HepG2 (cell line): ENCODE measurements around the gene CDKN1C. TPM values are rescaled to one million over a fixed set of nuclear protein-coding genes. Genes with fewer than 3 reads are reported as not detected.
A peak's percentile ranks its signal among the peaks of the same experiment; 100 is the strongest.

Source experiments
- ADNP ChIP-seq: sonication (generic); formaldehyde crosslinking; IDR thresholded peaks from 2 replicates; pipeline ENCODE4 v1.4.0; 2020; ENCODE audit warnings: missing genetic modification reagents
- ARNTL ChIP-seq: sonication (generic); formaldehyde crosslinking; IDR thresholded peaks from 2 replicates; pipeline ENCODE4 v1.4.0; 2020; ENCODE audit warnings: mild to moderate bottlenecking, missing genetic modification reagents
- ETV6 ChIP-seq: sonication (generic); formaldehyde crosslinking; conservative IDR thresholded peaks from 2 replicates; pipeline ENCODE4 v1.4.0; 2020; ENCODE audit warnings: missing genetic modification reagents
- FOSL2 ChIP-seq: sonication (generic); formaldehyde crosslinking; IDR thresholded peaks from 2 replicates; pipeline ENCODE4 v1.4.0; 2020; ENCODE audit warnings: missing genetic modification reagents
- NR2F1 ChIP-seq, 2 experiments: fragments of 450-650 bp in 1 of 2; formaldehyde crosslinking in 1 of 2; IDR thresholded peaks; 2 replicates each; pipeline versions ENCODE4 v1.5.0 to v1.6.1; 2016 to 2020; ENCODE audit warnings: mild to moderate bottlenecking in 1 of 2, missing compliant biosample characterization in 1 of 2, missing genetic modification reagents in 1 of 2, moderate library complexity in 1 of 2
- PHB2 ChIP-seq: fragments of 450-650 bp; IDR thresholded peaks from 2 replicates; pipeline ENCODE4 v1.6.1; 2018; ENCODE audit not compliant: partially characterized antibody
- SIN3B ChIP-seq: fragments of 150-350 bp; IDR thresholded peaks from 2 replicates; pipeline ENCODE4 v1.6.1; 2014; ENCODE audit warnings: low read length
- SOX6 ChIP-seq, 2 experiments: fragments of 450-650 bp in 1 of 2; sonication (generic) in 1 of 2; formaldehyde crosslinking in 1 of 2; IDR thresholded peaks; 2 replicates each; pipeline versions ENCODE4 v1.4.0 to v1.6.1; 2017 to 2020; ENCODE audit warnings: antibody characterized with exemption in 1 of 2, mild to moderate bottlenecking in 1 of 2, missing genetic modification reagents in 1 of 2
- TBP ChIP-seq: sonication (generic); formaldehyde crosslinking; IDR thresholded peaks from 2 replicates; pipeline ENCODE4 v1.5.0; 2020; ENCODE audit warnings: missing genetic modification reagents
- ZFX ChIP-seq: sonication (generic); formaldehyde crosslinking; IDR thresholded peaks from 2 replicates; pipeline ENCODE4 v1.4.0; 2020; ENCODE audit warnings: mild to moderate bottlenecking, low read depth, missing genetic modification reagents, moderate library complexity
- ZNF12 ChIP-seq: sonication (generic); formaldehyde crosslinking; IDR thresholded peaks from 2 replicates; pipeline ENCODE4 v1.5.0; 2020; ENCODE audit warnings: missing genetic modification reagents
- ZNF24 ChIP-seq: fragments of 450-650 bp; IDR thresholded peaks from 2 replicates; pipeline ENCODE4 v1.6.1; 2017; ENCODE audit warnings: antibody characterized with exemption, mild to moderate bottlenecking
- ZNF546 ChIP-seq: sonication (generic); formaldehyde crosslinking; conservative IDR thresholded peaks from 2 replicates; pipeline ENCODE4 v1.8.1; 2023; ENCODE audit warnings: mild to moderate bottlenecking, missing genetic modification reagents
- ZNF598 ChIP-seq: sonication (generic); formaldehyde crosslinking; IDR thresholded peaks from 2 replicates; pipeline ENCODE4 v1.5.1; 2020; ENCODE audit warnings: mild to moderate bottlenecking, missing genetic modification reagents, borderline replicate concordance
- ZNF614 ChIP-seq: IDR thresholded peaks from 2 replicates; pipeline ENCODE4 v1.6.1; 2018; ENCODE audit warnings: missing biosample characterization, missing genetic modification reagents, inconsistent platforms, borderline replicate concordance
- ZNF644 ChIP-seq: IDR thresholded peaks from 2 replicates; pipeline ENCODE4 v1.6.1; 2016; ENCODE audit warnings: low read depth
- ZNF841 ChIP-seq: sonication (generic); formaldehyde crosslinking; IDR thresholded peaks from 2 replicates; pipeline ENCODE4 v1.8.1; 2023; ENCODE audit warnings: missing genetic modification reagents, borderline replicate concordance
- polyA plus RNA-seq, 8 experiments: library from polyadenylated mRNA; depleted of rRNA in 3 of 8; stranded (reverse) in 7 of 8; unstranded in 1 of 8; fragments of >200 nt; fragmentation: Illumina TruSeq in 4 of 8; extraction: Trizol in 4 of 8; gene quantifications; 2 replicates each; pipeline versions ENCODE4 v1.2.1 to v1.2.3, GENCODE V29; 2011 to 2016; ENCODE audit warnings: low read depth in 4 of 8, missing spikeins in 1 of 8, mixed read lengths in 1 of 8; ENCODE audit not compliant: insufficient read depth in 1 of 8
- total RNA-seq, 5 experiments: library from RNA; depleted of rRNA; stranded (reverse); fragments of >200 nt; fragmentation: Illumina TruSeq; extraction: Trizol; gene quantifications; 2 replicates each; pipeline ENCODE4 v1.2.3, GENCODE V29; 2016; ENCODE audit warnings: low read depth in 1 of 5
- TF ChIP-seq, protein P1 (sequence below): sonication (generic); formaldehyde crosslinking; IDR thresholded peaks from 2 replicates; pipeline ENCODE4 v1.8.1; 2022; ENCODE audit warnings: low read depth, mild to moderate bottlenecking, missing genetic modification reagents
- TF ChIP-seq, protein P2 (sequence below): IDR thresholded peaks from 2 replicates; pipeline ENCODE4 v1.6.1; 2012; ENCODE audit warnings: inconsistent platforms
- TF ChIP-seq, protein P3 (sequence below): fragments of 450-650 bp; IDR thresholded peaks from 2 replicates; pipeline ENCODE4 v1.6.1; 2017
- TF ChIP-seq, protein P4 (sequence below): sonication (generic); formaldehyde crosslinking; IDR thresholded peaks from 2 replicates; pipeline ENCODE4 v1.8.0; 2022; ENCODE audit warnings: missing genetic modification reagents, mild to moderate bottlenecking, moderate library complexity, borderline replicate concordance
- TF ChIP-seq, protein P5 (sequence below): conservative IDR thresholded peaks from 2 replicates; pipeline ENCODE4 v1.6.1; 2018; ENCODE audit warnings: missing genetic modification reagents

Gene CDKN1C
- total and polyA plus RNA-seq, 2 of the 13 experiments (the other 11 are each of a cell fraction or from before 2014, with no cell fraction given), result not detected

DNA sequence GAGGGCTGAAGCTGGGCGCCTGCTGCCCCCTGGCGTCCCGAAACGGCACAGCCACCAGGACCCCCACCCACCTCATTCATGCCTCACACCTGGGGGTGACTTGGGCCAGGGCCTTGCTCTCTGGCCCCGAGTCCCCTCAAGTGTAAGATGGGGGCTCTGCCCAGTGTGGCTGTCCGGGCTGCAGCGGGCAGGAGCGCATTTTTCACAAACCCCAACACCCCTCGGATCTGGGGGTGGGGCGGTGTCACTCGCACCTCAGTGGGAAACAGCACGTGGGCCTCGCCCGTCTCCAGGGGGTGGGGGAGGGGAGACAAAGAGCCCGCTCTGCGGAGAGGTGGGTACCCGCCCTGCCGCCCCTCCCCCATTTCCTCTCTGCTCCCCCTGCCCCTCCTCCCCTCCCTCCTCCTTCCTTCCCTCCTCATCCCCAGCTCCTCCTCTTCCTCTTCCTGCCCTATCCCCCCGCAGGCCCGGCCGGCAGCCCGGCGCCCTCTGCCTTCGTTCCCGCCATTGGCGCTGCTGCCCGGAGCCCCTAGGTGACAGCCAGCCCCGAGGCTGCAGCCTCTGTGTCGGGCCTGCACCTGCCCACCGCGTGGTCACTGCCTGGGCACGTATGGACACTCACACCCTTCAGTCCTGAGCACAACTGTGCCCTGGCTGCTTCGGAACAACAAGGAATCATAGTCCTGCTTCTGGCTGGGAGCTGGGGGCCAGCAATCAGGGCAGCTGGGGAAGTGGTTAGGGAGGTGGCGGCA lies 6.8 kb upstream of the CDKN1C start (continued):
- TF ChIP-seq, protein P1, sequence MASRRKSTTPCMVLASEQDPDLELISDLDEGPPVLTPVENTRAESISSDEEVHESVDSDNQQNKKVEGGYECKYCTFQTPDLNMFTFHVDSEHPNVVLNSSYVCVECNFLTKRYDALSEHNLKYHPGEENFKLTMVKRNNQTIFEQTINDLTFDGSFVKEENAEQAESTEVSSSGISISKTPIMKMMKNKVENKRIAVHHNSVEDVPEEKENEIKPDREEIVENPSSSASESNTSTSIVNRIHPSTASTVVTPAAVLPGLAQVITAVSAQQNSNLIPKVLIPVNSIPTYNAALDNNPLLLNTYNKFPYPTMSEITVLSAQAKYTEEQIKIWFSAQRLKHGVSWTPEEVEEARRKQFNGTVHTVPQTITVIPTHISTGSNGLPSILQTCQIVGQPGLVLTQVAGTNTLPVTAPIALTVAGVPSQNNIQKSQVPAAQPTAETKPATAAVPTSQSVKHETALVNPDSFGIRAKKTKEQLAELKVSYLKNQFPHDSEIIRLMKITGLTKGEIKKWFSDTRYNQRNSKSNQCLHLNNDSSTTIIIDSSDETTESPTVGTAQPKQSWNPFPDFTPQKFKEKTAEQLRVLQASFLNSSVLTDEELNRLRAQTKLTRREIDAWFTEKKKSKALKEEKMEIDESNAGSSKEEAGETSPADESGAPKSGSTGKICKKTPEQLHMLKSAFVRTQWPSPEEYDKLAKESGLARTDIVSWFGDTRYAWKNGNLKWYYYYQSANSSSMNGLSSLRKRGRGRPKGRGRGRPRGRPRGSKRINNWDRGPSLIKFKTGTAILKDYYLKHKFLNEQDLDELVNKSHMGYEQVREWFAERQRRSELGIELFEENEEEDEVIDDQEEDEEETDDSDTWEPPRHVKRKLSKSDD, result no peak
- TF ChIP-seq NR2F1 (CRISPR knock-in tag; IDR thresholded peaks at IDR 0.05) (no peak), ETV6 (CRISPR knock-in tag) (no peak), ZNF12 (no peak), ZNF841 (CRISPR knock-in tag) (no peak), ADNP (CRISPR knock-in tag) (no peak), FOSL2 (peak; percentile 48), TBP (CRISPR knock-in tag) (0 out of 2 replicates have a peak, but pooled peaks have one; percentile 6), ZNF24 (no peak), PHB2 (no peak), SOX6 (IDR thresholded peaks at IDR 0.05) (no peak), SOX6 (CRISPR knock-in tag; IDR thresholded peaks at IDR 0.05) (no peak; the same call in 1 of the 2 replicates), ZNF644 (CRISPR knock-in tag) (no peak), ZNF598 (CRISPR knock-in tag) (no peak), ZNF614 (CRISPR knock-in tag) (no peak), ZFX (CRISPR knock-in tag) (0 out of 2 replicates have a peak, but pooled peaks have one; percentile 18), ZNF546 (0 out of 2 replicates have a peak, but pooled peaks have one; percentile 10), ARNTL (CRISPR knock-in tag) (no peak), SIN3B (no peak)
- TF ChIP-seq, protein P2, sequence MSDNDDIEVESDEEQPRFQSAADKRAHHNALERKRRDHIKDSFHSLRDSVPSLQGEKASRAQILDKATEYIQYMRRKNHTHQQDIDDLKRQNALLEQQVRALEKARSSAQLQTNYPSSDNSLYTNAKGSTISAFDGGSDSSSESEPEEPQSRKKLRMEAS, result no peak; the same call in 1 of the 2 replicates
- TF ChIP-seq, protein P3, sequence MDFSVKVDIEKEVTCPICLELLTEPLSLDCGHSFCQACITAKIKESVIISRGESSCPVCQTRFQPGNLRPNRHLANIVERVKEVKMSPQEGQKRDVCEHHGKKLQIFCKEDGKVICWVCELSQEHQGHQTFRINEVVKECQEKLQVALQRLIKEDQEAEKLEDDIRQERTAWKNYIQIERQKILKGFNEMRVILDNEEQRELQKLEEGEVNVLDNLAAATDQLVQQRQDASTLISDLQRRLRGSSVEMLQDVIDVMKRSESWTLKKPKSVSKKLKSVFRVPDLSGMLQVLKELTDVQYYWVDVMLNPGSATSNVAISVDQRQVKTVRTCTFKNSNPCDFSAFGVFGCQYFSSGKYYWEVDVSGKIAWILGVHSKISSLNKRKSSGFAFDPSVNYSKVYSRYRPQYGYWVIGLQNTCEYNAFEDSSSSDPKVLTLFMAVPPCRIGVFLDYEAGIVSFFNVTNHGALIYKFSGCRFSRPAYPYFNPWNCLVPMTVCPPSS, result no peak
- TF ChIP-seq, protein P4, sequence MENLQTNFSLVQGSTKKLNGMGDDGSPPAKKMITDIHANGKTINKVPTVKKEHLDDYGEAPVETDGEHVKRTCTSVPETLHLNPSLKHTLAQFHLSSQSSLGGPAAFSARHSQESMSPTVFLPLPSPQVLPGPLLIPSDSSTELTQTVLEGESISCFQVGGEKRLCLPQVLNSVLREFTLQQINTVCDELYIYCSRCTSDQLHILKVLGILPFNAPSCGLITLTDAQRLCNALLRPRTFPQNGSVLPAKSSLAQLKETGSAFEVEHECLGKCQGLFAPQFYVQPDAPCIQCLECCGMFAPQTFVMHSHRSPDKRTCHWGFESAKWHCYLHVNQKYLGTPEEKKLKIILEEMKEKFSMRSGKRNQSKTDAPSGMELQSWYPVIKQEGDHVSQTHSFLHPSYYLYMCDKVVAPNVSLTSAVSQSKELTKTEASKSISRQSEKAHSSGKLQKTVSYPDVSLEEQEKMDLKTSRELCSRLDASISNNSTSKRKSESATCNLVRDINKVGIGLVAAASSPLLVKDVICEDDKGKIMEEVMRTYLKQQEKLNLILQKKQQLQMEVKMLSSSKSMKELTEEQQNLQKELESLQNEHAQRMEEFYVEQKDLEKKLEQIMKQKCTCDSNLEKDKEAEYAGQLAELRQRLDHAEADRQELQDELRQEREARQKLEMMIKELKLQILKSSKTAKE (CRISPR knock-in tag), result no peak
- TF ChIP-seq, protein P5, sequence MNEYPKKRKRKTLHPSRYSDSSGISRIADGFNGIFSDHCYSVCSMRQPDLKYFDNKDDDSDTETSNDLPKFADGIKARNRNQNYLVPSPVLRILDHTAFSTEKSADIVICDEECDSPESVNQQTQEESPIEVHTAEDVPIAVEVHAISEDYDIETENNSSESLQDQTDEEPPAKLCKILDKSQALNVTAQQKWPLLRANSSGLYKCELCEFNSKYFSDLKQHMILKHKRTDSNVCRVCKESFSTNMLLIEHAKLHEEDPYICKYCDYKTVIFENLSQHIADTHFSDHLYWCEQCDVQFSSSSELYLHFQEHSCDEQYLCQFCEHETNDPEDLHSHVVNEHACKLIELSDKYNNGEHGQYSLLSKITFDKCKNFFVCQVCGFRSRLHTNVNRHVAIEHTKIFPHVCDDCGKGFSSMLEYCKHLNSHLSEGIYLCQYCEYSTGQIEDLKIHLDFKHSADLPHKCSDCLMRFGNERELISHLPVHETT (CRISPR knock-in tag), result no peak
